WTC11 (cell line): Measurements from ENCODE around the gene EVA1A. TPM values are rescaled to one million over a fixed set of nuclear protein-coding genes. Genes with fewer than 3 reads are reported as not detected.

ENCODE experiments used
- ATAC-seq: fragments of 200-7000 bp; cut with Tn5 transposase; 2 replicates; pipeline ENCODE4 v1.10.0; 2021; ENCODE audit warnings: mild to moderate bottlenecking, moderate library complexity
- CTCF ChIA-PET: fragments of 300-600 bp; sonication (Branson Sonifier 250); formaldehyde crosslinking; loops from one replicate; lab custom pipeline; 2021; ENCODE audit warnings: antibody characterized with exemption; lab: Charles Lee
- POLR2A ChIA-PET: fragments of 350-600 bp; sonication (Branson Sonifier 250); formaldehyde crosslinking; loops from one replicate; lab custom pipeline; 2021; ENCODE audit warnings: antibody characterized with exemption; lab: Charles Lee
- DNase-seq: peaks from one replicate; pipeline ENCODE4 v3.0.0; 2021; ENCODE audit warnings: low spot score
- H3K27ac Mint-ChIP-seq: 2 replicates; pipeline ENCODE4 v1.8.0; 2021; ENCODE audit warnings: mixed read lengths
- H3K27me3 Mint-ChIP-seq: 2 replicates; pipeline ENCODE4 v1.8.0; 2021; ENCODE audit warnings: low read depth, mild to moderate bottlenecking, moderate library complexity, mixed read lengths
- H3K36me3 Mint-ChIP-seq: 2 replicates; pipeline ENCODE4 v1.8.0; 2021; ENCODE audit warnings: mixed read lengths
- H3K4me1 Mint-ChIP-seq: 2 replicates; pipeline ENCODE4 v1.8.0; 2022; ENCODE audit warnings: mixed read lengths
- H3K4me3 Mint-ChIP-seq: 2 replicates; pipeline ENCODE4 v1.8.0; 2021; ENCODE audit warnings: mild to moderate bottlenecking, moderate library complexity, mixed read lengths
- H3K9me3 Mint-ChIP-seq: 2 replicates; pipeline ENCODE4 v1.8.0; 2021; ENCODE audit warnings: mixed read lengths
- CREM ChIP-seq: sonication (generic); formaldehyde crosslinking; IDR thresholded peaks from 2 replicates; pipeline ENCODE4 v1.8.1; 2022; ENCODE audit warnings: mild to moderate bottlenecking, missing genetic modification reagents, moderate library complexity
- ESRRA ChIP-seq: sonication (generic); formaldehyde crosslinking; IDR thresholded peaks from 2 replicates; pipeline ENCODE4 v1.8.1; 2022; ENCODE audit warnings: mild to moderate bottlenecking, missing genetic modification reagents, borderline replicate concordance
- FOXK1 ChIP-seq: sonication (generic); formaldehyde crosslinking; IDR thresholded peaks from 2 replicates; pipeline ENCODE4 v1.8.0; 2022; ENCODE audit warnings: mild to moderate bottlenecking, moderate library complexity, missing genetic modification reagents
- GABPB1 ChIP-seq: sonication (generic); formaldehyde crosslinking; IDR thresholded peaks from 2 replicates; pipeline ENCODE4 v1.8.1; 2023; ENCODE audit warnings: mild to moderate bottlenecking, missing genetic modification reagents
- GRHL2 ChIP-seq: fragments of 250-450 bp; sonication (Bioruptor Pico); IDR thresholded peaks from 2 replicates; pipeline ENCODE4 v1.8.0; 2022; ENCODE audit warnings: mild to moderate bottlenecking, moderate library complexity; ENCODE audit not compliant: insufficient replicate concordance, severe bottlenecking
- HMGA2 ChIP-seq: fragments of 250-450 bp; sonication (Bioruptor Pico); IDR thresholded peaks from 2 replicates; pipeline ENCODE4 v1.4.0; 2021; ENCODE audit warnings: mild to moderate bottlenecking, moderate library complexity
- IRF2 ChIP-seq: sonication (generic); formaldehyde crosslinking; IDR thresholded peaks from 2 replicates; pipeline ENCODE4 v1.8.0; 2022; ENCODE audit warnings: low read depth, missing genetic modification reagents, borderline replicate concordance
- NFATC4 ChIP-seq: fragments of 250-450 bp; sonication (Bioruptor Pico); IDR thresholded peaks from 2 replicates; pipeline ENCODE4 v1.9.0; 2021; ENCODE audit warnings: mild to moderate bottlenecking
- NFYB ChIP-seq: sonication (generic); formaldehyde crosslinking; conservative IDR thresholded peaks from 2 replicates; pipeline ENCODE4 v1.8.0; 2022; ENCODE audit warnings: low read depth, missing genetic modification reagents
- NR2C2 ChIP-seq: sonication (generic); formaldehyde crosslinking; IDR thresholded peaks from 2 replicates; pipeline ENCODE4 v1.8.0; 2022; ENCODE audit warnings: mild to moderate bottlenecking, missing genetic modification reagents
- RORB ChIP-seq: fragments of 250-450 bp; sonication (Bioruptor Pico); IDR thresholded peaks from 2 replicates; pipeline ENCODE4 v1.9.0; 2021; ENCODE audit warnings: mild to moderate bottlenecking
- SMAD4 ChIP-seq: sonication (generic); formaldehyde crosslinking; IDR thresholded peaks from 2 replicates; pipeline ENCODE4 v1.8.0; 2022; ENCODE audit warnings: mild to moderate bottlenecking, missing genetic modification reagents
- SOX15 ChIP-seq: fragments of 250-450 bp; sonication (Bioruptor Pico); IDR thresholded peaks from 2 replicates; pipeline ENCODE4 v1.9.0; 2021; ENCODE audit warnings: mild to moderate bottlenecking
- SP1 ChIP-seq: sonication (generic); formaldehyde crosslinking; conservative IDR thresholded peaks from 2 replicates; pipeline ENCODE4 v1.8.1; 2022; ENCODE audit warnings: missing genetic modification reagents
- ZNF121 ChIP-seq: sonication (generic); formaldehyde crosslinking; IDR thresholded peaks from 2 replicates; pipeline ENCODE4 v1.8.0; 2023; ENCODE audit warnings: missing genetic modification reagents
- ZNF138 ChIP-seq: sonication (generic); formaldehyde crosslinking; conservative IDR thresholded peaks from 2 replicates; pipeline ENCODE4 v1.8.1; 2022; ENCODE audit warnings: mild to moderate bottlenecking, moderate library complexity, missing genetic modification reagents
- ZNF219 ChIP-seq: sonication (generic); formaldehyde crosslinking; IDR thresholded peaks from 2 replicates; pipeline ENCODE4 v1.8.0; 2023; ENCODE audit warnings: missing genetic modification reagents, mild to moderate bottlenecking, borderline replicate concordance
- ZNF232 ChIP-seq: sonication (generic); formaldehyde crosslinking; IDR thresholded peaks from 2 replicates; pipeline ENCODE4 v1.8.0; 2022; ENCODE audit warnings: mild to moderate bottlenecking, missing genetic modification reagents
- ZNF671 ChIP-seq: fragments of 250-450 bp; sonication (Bioruptor Pico); IDR thresholded peaks from 2 replicates; pipeline ENCODE4 v1.8.0; 2021; ENCODE audit warnings: mild to moderate bottlenecking
- total RNA-seq: library from RNA; stranded (reverse); gene quantifications from 3 replicates; pipeline ENCODE4 v1.2.3, GENCODE V29; 2021
- TF ChIP-seq, protein P1 (sequence below): fragments of 200-600 bp; IDR thresholded peaks from 2 replicates; pipeline ENCODE4 v1.8.0; 2022; ENCODE audit warnings: antibody characterized with exemption
- TF ChIP-seq, protein P2 (sequence below): fragments of 250-450 bp; sonication (Bioruptor Pico); IDR thresholded peaks from 2 replicates; pipeline ENCODE4 v2.1.2; 2022; ENCODE audit warnings: mild to moderate bottlenecking, moderate library complexity
- TF ChIP-seq, protein P3 (sequence below): fragments of 250-450 bp; sonication (Bioruptor Pico); IDR thresholded peaks from 2 replicates; pipeline ENCODE4 v1.9.0; 2021; ENCODE audit warnings: moderate library complexity, mild to moderate bottlenecking, inconsistent platforms, borderline replicate concordance
- TF ChIP-seq, protein P4 (sequence below): sonication (generic); formaldehyde crosslinking; IDR thresholded peaks from 2 replicates; pipeline ENCODE4 v1.8.0; 2023; ENCODE audit warnings: missing genetic modification reagents
- TF ChIP-seq, protein P5 (sequence below): sonication (generic); formaldehyde crosslinking; IDR thresholded peaks from 2 replicates; pipeline ENCODE4 v1.8.0; 2022; ENCODE audit warnings: mild to moderate bottlenecking, missing genetic modification reagents
- TF ChIP-seq, protein P6 (sequence below): sonication (generic); formaldehyde crosslinking; IDR thresholded peaks from 2 replicates; pipeline ENCODE4 v1.8.0; 2023; ENCODE audit warnings: missing genetic modification reagents, mild to moderate bottlenecking, borderline replicate concordance

The EVA1A gene
- total RNA-seq, 1 experiment from 2014 or later: 4.1 TPM

DNA sequence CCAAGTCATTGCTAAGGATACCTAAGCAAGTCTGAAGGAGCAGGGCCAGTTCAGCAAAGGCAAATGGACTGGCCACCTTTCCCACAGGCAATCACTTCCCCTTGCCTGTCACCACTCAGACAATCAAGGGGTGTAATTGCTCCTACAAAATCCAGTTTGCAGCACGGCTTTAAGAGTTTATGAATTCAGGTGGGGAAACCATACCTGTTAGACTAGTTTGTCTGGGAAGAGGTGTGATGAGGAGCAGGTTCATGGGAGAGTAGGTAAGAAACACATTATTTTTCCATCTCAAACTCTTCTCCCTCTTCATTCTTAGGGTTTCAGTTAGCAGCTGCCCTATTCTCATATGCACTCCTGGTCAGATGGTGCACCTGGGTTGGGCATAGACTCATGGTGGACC is 102.5 kb downstream of the EVA1A start:
- ChIA-PET CTCF (no interaction called here), POLR2A (no interaction called here)

DNA sequence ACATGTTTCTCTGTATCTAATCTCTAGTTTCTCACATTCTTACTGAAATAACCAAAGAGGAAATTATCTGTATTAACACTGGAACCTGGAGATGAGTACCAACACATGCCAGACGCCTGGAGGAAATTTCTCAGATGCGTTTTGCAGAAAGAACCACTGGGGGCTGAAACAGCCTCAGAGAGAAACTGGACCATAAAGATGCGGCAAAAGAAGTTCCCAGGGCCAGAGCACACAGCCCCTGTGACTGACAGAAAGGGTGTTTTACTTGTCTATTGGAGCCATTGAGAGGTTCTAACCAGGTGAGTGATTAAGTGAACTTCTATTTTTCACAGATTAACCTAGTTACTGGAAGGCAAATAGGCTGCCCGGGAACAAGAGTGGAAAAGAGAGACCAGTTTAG is 103.9 kb downstream of the EVA1A start:
- no peaks in the 10 kb centered on the region for H3K27me3 Mint-ChIP-seq
- H3K4me3 Mint-ChIP-seq: no peak overlapping the region
- ATAC-seq: no peak
- no peak overlapping the region for H3K27ac Mint-ChIP-seq
- CTCF ChIA-PET: no interaction called here
- no peaks in the 10 kb centered on the region for H3K36me3 Mint-ChIP-seq
- peaks cover 13% of the 10 kb centered on the region for H3K9me3 Mint-ChIP-seq
- DNase-seq: no peak
- TF ChIP-seq GABPB1: no peak
- TF ChIP-seq SOX15: no peak
- TF ChIP-seq, protein P1, sequence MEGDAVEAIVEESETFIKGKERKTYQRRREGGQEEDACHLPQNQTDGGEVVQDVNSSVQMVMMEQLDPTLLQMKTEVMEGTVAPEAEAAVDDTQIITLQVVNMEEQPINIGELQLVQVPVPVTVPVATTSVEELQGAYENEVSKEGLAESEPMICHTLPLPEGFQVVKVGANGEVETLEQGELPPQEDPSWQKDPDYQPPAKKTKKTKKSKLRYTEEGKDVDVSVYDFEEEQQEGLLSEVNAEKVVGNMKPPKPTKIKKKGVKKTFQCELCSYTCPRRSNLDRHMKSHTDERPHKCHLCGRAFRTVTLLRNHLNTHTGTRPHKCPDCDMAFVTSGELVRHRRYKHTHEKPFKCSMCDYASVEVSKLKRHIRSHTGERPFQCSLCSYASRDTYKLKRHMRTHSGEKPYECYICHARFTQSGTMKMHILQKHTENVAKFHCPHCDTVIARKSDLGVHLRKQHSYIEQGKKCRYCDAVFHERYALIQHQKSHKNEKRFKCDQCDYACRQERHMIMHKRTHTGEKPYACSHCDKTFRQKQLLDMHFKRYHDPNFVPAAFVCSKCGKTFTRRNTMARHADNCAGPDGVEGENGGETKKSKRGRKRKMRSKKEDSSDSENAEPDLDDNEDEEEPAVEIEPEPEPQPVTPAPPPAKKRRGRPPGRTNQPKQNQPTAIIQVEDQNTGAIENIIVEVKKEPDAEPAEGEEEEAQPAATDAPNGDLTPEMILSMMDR: no peak
- TF ChIP-seq IRF2: no peak
- no peak for TF ChIP-seq NFATC4
- no peak for TF ChIP-seq ZNF219 (CRISPR knock-in tag)
- TF ChIP-seq GRHL2 (CRISPR knock-in tag): no peak
- no peak for TF ChIP-seq ESRRA (CRISPR knock-in tag)
- no peak for TF ChIP-seq CREM (CRISPR knock-in tag)
- TF ChIP-seq SMAD4: no peak
- TF ChIP-seq ZNF138: no peak
- no peak for TF ChIP-seq NR2C2 (CRISPR knock-in tag)
- no peak for TF ChIP-seq ZNF121 (CRISPR knock-in tag)
- TF ChIP-seq, protein P2, sequence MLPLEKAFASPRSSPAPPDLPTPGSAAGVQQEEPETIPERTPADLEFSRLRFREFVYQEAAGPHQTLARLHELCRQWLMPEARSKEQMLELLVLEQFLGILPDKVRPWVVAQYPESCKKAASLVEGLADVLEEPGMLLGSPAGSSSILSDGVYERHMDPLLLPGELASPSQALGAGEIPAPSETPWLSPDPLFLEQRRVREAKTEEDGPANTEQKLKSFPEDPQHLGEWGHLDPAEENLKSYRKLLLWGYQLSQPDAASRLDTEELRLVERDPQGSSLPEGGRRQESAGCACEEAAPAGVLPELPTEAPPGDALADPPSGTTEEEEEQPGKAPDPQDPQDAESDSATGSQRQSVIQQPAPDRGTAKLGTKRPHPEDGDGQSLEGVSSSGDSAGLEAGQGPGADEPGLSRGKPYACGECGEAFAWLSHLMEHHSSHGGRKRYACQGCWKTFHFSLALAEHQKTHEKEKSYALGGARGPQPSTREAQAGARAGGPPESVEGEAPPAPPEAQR (CRISPR knock-in tag): no peak
- no peak for TF ChIP-seq RORB (CRISPR knock-in tag)
- no peak for TF ChIP-seq NFYB (CRISPR knock-in tag)
- TF ChIP-seq, protein P3, sequence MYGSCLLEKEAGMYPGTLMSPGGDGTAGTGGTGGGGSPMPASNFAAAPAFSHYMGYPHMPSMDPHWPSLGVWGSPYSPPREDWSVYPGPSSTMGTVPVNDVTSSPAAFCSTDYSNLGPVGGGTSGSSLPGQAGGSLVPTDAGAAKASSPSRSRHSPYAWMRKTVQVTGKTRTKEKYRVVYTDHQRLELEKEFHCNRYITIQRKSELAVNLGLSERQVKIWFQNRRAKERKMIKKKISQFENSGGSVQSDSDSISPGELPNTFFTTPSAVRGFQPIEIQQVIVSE (CRISPR knock-in tag): no peak
- TF ChIP-seq, protein P4, sequence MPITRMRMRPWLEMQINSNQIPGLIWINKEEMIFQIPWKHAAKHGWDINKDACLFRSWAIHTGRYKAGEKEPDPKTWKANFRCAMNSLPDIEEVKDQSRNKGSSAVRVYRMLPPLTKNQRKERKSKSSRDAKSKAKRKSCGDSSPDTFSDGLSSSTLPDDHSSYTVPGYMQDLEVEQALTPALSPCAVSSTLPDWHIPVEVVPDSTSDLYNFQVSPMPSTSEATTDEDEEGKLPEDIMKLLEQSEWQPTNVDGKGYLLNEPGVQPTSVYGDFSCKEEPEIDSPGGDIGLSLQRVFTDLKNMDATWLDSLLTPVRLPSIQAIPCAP: no peak
- POLR2A ChIA-PET: no interaction called here
- peaks cover 34% of the 10 kb centered on the region for H3K4me1 Mint-ChIP-seq

More for the DNA sequence above, 102.5 kb downstream of the EVA1A start:
- no peak for DNase-seq
- peaks cover 40% of the 10 kb centered on the region for H3K4me1 Mint-ChIP-seq
- H3K27ac Mint-ChIP-seq: no peak overlapping the region
- H3K36me3 Mint-ChIP-seq: no peaks in the 10 kb centered on the region
- peaks cover 13% of the 10 kb centered on the region for H3K9me3 Mint-ChIP-seq
- TF ChIP-seq SP1 (CRISPR knock-in tag) (no peak), HMGA2 (CRISPR knock-in tag) (no peak), ZNF671 (no peak), FOXK1 (CRISPR knock-in tag) (no peak), ZNF232 (CRISPR knock-in tag) (no peak)
- TF ChIP-seq, protein P5, sequence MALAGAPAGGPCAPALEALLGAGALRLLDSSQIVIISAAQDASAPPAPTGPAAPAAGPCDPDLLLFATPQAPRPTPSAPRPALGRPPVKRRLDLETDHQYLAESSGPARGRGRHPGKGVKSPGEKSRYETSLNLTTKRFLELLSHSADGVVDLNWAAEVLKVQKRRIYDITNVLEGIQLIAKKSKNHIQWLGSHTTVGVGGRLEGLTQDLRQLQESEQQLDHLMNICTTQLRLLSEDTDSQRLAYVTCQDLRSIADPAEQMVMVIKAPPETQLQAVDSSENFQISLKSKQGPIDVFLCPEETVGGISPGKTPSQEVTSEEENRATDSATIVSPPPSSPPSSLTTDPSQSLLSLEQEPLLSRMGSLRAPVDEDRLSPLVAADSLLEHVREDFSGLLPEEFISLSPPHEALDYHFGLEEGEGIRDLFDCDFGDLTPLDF (CRISPR knock-in tag): no peak
- TF ChIP-seq, protein P6, sequence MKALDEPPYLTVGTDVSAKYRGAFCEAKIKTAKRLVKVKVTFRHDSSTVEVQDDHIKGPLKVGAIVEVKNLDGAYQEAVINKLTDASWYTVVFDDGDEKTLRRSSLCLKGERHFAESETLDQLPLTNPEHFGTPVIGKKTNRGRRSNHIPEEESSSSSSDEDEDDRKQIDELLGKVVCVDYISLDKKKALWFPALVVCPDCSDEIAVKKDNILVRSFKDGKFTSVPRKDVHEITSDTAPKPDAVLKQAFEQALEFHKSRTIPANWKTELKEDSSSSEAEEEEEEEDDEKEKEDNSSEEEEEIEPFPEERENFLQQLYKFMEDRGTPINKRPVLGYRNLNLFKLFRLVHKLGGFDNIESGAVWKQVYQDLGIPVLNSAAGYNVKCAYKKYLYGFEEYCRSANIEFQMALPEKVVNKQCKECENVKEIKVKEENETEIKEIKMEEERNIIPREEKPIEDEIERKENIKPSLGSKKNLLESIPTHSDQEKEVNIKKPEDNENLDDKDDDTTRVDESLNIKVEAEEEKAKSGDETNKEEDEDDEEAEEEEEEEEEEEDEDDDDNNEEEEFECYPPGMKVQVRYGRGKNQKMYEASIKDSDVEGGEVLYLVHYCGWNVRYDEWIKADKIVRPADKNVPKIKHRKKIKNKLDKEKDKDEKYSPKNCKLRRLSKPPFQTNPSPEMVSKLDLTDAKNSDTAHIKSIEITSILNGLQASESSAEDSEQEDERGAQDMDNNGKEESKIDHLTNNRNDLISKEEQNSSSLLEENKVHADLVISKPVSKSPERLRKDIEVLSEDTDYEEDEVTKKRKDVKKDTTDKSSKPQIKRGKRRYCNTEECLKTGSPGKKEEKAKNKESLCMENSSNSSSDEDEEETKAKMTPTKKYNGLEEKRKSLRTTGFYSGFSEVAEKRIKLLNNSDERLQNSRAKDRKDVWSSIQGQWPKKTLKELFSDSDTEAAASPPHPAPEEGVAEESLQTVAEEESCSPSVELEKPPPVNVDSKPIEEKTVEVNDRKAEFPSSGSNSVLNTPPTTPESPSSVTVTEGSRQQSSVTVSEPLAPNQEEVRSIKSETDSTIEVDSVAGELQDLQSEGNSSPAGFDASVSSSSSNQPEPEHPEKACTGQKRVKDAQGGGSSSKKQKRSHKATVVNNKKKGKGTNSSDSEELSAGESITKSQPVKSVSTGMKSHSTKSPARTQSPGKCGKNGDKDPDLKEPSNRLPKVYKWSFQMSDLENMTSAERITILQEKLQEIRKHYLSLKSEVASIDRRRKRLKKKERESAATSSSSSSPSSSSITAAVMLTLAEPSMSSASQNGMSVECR: no peak
- TF ChIP-seq, all 79 proteins: peak for 0
- ATAC-seq: no peak
- Mint-ChIP-seq H3K4me3 (no peak overlapping the region), H3K27me3 (no peaks in the 10 kb centered on the region)
